ENCODE data around the gene GALNT13. TPM values are rescaled to one million over a fixed set of nuclear protein-coding genes. Genes with fewer than 3 reads are reported as not detected.
A peak's percentile ranks its signal among the peaks of the same experiment; 100 is the strongest.

Gene GALNT13
- total RNA-seq, 2 experiments from 2014 or later: 0.32 to 0.60 TPM

DNA sequence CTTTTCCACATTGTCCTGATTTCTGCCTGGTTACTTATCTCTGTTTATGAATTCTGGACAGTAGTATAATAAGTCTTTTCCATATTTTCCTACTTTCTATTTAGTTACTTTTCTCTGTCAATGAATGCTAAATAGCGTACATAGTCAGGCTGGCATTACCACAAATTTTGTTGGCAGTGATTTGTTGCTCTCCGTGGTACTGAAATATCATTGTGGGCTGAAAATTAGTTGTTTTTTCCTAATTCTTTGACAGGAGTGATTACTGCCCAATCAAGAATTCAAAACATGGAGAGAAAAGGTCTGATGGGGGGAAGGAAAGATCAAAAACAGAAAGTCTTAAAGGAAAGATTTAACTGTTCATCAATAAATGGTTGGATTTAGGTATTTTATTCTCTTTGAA is 7.7 kb upstream of the GALNT13 start:
- intact Hi-C loops (cut with micrococcal nuclease): no loop called here
- no peak for ATAC-seq
- TF ChIP-seq, protein P1, sequence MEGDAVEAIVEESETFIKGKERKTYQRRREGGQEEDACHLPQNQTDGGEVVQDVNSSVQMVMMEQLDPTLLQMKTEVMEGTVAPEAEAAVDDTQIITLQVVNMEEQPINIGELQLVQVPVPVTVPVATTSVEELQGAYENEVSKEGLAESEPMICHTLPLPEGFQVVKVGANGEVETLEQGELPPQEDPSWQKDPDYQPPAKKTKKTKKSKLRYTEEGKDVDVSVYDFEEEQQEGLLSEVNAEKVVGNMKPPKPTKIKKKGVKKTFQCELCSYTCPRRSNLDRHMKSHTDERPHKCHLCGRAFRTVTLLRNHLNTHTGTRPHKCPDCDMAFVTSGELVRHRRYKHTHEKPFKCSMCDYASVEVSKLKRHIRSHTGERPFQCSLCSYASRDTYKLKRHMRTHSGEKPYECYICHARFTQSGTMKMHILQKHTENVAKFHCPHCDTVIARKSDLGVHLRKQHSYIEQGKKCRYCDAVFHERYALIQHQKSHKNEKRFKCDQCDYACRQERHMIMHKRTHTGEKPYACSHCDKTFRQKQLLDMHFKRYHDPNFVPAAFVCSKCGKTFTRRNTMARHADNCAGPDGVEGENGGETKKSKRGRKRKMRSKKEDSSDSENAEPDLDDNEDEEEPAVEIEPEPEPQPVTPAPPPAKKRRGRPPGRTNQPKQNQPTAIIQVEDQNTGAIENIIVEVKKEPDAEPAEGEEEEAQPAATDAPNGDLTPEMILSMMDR (IDR thresholded peaks at IDR 0.05): no peak
- Mint-ChIP-seq H3K4me1 (ENCODE audit: low read depth) (no peaks in the 10 kb centered on the region), H3K27ac (no peak overlapping the region), H3K27me3 (no peaks in the 10 kb centered on the region), H3K36me3 (ENCODE audit: low read depth) (no peaks in the 10 kb centered on the region), H3K4me3 (no peak overlapping the region), H3K9me3 (peaks cover 7% of the 10 kb centered on the region)
- no peak for DNase-seq
- CTCF ChIA-PET: no interaction called here
- POLR2A ChIA-PET: no interaction called here

DNA sequence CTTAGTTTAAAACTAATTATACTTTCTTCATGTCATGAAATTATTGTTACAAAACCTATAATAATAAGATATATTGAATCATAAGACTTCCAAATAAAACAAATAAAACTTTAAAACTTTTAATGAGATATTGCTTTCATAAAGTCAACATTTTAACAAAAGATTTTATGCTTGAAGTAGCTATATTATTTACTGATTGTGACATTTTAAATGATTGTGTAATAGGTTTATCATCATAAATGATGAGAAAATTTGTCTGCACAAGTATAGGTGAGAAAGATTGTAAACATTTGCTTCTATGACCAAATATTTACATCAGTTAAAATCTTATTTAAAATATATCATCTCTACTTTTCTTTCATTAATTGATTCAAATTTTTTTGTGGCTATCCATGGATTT is 5.1 kb upstream of the GALNT13 start:
- intact Hi-C loops (cut with micrococcal nuclease): no loop called here
- POLR2A ChIA-PET: no interaction called here
- no peak overlapping the region for H3K27ac Mint-ChIP-seq
- H3K9me3 Mint-ChIP-seq: peaks cover 4% of the 10 kb centered on the region
- no peaks in the 10 kb centered on the region for H3K36me3 Mint-ChIP-seq (ENCODE audit: low read depth)
- no peak overlapping the region for H3K4me3 Mint-ChIP-seq
- DNase-seq (no peak), ATAC-seq (no peak)
- no peaks in the 10 kb centered on the region for H3K4me1 Mint-ChIP-seq (ENCODE audit: low read depth)
- CTCF ChIA-PET: no interaction called here
- TF ChIP-seq, protein P1 (IDR thresholded peaks at IDR 0.05): no peak
- peaks cover 10% of the 10 kb centered on the region for H3K27me3 Mint-ChIP-seq

DNA sequence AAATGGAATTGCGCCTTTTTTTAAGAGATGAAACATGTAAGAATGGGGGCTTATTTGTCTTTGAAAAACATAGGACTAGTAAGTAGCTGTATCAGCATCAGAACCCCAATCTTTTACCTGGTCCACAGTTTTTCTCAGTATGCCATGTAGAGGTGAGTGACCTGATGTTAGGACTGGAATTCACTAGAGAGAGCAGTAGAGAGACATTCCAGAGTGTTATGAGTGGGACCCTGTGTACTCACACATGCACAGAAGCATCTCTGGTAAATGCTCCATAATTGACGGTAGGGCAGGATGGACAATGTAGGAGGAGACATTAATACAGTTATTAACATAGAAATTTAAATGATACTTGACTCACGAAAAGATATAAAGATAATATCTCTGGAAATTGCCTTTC is 1.4 kb upstream of the GALNT13 start:
- Mint-ChIP-seq H3K9me3 (no peaks in the 10 kb centered on the region), H3K27ac (no peak overlapping the region), H3K4me1 (ENCODE audit: low read depth) (no peaks in the 10 kb centered on the region), H3K27me3 (peaks cover 23% of the 10 kb centered on the region), H3K36me3 (ENCODE audit: low read depth) (peaks cover 3% of the 10 kb centered on the region), H3K4me3 (no peak overlapping the region)
- no peak for ATAC-seq
- TF ChIP-seq, protein P1 (IDR thresholded peaks at IDR 0.05): no peak
- intact Hi-C loops (cut with micrococcal nuclease): no loop called here
- CTCF ChIA-PET: no interaction called here
- POLR2A ChIA-PET: no interaction called here
- no peak for DNase-seq

DNA sequence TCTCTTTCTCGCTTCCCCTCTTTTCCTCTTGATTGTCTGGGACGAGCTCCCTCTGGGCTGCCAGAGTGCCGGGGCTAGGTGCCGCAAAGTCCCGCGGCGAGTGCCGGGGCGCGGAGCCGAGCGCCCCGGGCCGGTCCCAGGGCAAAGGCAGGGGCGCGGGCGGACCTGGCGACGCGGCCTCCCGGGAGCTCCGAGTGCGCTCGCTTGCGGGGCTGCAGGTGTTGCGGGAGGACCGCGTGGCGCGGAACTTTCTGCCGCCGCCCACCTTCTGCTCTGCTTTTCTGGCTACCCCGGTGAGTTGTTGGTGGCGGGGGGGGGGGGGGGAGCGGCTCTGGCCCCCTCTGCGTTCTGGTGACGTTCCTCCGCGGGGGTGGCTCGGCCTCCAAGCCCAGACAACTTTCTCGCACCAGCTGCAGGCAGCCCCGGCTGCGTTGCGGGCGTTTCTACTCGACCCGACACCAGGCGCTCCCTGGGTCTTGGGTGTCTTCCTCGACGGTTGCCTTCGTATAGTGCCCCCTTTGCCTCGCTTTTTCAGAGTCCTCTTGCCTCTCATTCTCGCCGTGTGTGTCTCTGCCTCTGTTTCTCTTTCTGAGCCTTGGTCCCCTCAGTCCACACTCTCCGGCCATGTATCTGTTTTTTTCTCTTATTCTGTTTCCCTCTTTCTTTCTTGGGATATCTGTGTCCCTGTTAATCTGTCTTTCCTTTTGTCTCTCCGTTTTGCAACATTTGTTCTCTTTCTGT is 759 bp downstream of the GALNT13 start:
- ATAC-seq (no peak), DNase-seq (peak; percentile 2)
- TF ChIP-seq, protein P1 (IDR thresholded peaks at IDR 0.05): no peak
- peaks cover 23% of the 10 kb centered on the region for H3K27me3 Mint-ChIP-seq
- no peaks in the 10 kb centered on the region for H3K4me1 Mint-ChIP-seq (ENCODE audit: low read depth)
- CTCF ChIA-PET: no interaction called here
- POLR2A ChIA-PET: no interaction called here
- intact Hi-C loops (cut with micrococcal nuclease): no loop called here
- no peak overlapping the region for H3K27ac Mint-ChIP-seq
- peaks cover 3% of the 10 kb centered on the region for H3K36me3 Mint-ChIP-seq (ENCODE audit: low read depth)
- H3K9me3 Mint-ChIP-seq: no peaks in the 10 kb centered on the region
- H3K4me3 Mint-ChIP-seq: peak overlapping the region; percentile 13

DNA sequence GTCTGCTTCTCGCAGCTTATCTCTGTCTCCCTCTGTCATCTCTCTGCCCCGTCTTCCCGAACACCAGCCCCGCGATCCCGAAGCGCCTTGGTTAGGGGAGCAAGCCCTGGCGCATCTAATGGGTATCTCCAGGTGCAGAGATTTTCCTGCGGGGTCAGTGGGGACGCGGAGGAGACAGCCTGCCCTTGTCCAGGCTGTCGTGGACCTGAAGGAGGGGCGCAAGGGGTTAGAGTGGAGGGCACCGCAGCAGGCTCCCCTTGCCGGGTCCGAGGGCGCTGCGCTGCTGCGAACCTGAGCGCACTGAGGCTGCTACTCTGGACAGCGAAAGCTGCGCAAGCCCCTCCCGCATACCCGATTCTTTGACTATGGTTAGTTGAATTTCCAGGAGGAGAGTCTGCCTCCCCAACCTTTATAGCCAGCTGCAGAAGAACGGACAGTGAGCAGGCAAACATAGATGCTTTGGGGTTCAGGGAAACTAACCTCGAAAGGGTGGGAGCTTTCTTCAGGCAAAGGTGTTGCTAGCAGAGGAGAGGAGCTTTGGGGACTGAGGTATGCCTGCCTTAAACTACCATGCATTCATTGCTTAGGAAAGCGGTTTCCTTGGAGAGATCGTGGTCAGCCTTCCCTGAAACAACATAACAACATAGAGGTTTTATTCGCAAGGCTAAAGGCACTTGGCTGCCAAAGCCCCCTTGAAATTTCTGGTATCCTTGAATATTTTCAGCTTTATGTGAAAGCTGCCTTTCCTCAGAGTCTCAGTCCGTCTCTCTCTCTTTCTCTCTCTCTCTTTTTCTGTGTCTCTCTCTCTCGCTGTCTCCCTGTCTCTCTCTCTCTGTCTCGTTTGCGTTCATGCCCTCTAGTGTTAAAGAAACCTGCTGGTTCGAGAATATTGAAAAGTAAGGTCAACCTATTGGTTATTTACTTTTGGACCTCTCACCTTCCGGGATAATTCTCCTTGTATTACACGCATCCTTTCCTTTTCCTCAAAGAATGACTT is 1.6 kb downstream of the GALNT13 start:
- peak overlapping the region; percentile 13 for H3K4me3 Mint-ChIP-seq
- DNase-seq (no peak), ATAC-seq (no peak)
- H3K36me3 Mint-ChIP-seq (ENCODE audit: low read depth): peaks cover 3% of the 10 kb centered on the region
- ChIA-PET CTCF (no interaction called here), POLR2A (no interaction called here)
- H3K9me3 Mint-ChIP-seq: no peaks in the 10 kb centered on the region
- intact Hi-C loops (cut with micrococcal nuclease): no loop called here
- no peaks in the 10 kb centered on the region for H3K4me1 Mint-ChIP-seq (ENCODE audit: low read depth)
- TF ChIP-seq, protein P1 (IDR thresholded peaks at IDR 0.05): no peak
- H3K27me3 Mint-ChIP-seq: peaks cover 23% of the 10 kb centered on the region
- H3K27ac Mint-ChIP-seq: no peak overlapping the region
